Astrocyte of the spinal cord (primary cell): ENCODE data around the gene BLOC1S5.
A peak's percentile ranks its signal among the peaks of the same experiment; 100 is the strongest.

Experiments used
- DNase-seq: peaks from one replicate; pipeline ENCODE4 v3.0.0; 2011; ENCODE audit warnings: low read depth, low spot score
- H3K4me3 ChIP-seq: 2 replicates; pipeline ENCODE4 v1.5.1; 2011; ENCODE audit warnings: low read depth, mild to moderate bottlenecking, low read length, moderate library complexity
- CTCF ChIP-seq: IDR thresholded peaks from 2 replicates; pipeline ENCODE4 v1.5.1; 2012; ENCODE audit warnings: low read depth, mild to moderate bottlenecking, low read length, inconsistent platforms
- in situ Hi-C: cut with HindIII; loops from 2 replicates; pipeline ENCODE4 v1.10.0; 2017; ENCODE audit warnings: low sequenced_read_pairs

Gene BLOC1S5

DNA sequence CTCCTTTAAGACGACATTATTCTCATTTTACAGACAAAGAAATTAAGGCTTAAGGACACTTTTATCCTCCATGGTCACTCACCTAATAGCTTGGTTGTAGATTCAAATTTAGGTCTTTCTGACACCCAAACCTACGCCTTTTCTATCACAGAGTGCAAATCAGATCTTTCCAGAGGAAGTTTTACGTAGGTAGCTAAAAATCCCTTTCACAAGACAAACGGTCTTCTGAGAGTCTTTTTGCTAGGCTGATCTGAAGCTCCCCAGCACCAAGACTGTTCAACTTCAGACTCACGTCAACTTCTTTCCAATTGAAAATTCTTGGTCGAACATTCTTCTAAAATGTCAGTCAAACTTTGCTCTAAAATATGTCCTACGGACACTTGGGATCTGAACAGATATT lies 46.5 kb downstream of the BLOC1S5 start:
- no peak for TF ChIP-seq CTCF
- H3K4me3 ChIP-seq: no peak overlapping the region
- in situ Hi-C loops: no loop called here

DNA sequence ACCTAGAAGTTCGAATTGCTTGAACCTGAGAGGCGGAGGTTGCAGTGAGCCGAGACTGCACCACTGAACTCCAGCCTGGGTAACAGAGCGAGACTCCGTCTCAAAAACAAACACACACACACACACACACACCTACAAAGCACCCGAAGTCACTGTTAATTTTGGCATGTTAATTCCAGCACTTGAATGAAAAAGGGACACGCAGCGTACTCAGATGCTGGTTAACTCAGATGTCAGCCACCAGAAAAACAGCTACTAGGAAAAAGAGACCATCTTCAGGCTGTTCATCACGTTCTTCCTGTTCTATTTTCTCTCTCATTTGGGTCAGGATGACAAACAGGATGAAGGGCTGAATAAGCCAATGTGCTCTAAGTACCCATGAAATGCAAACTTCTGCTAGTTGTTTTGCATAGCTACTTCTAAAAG lies 46.9 kb downstream of the BLOC1S5 start:
- peak; percentile 47 for DNase-seq
- no peak for TF ChIP-seq CTCF
- peak overlapping the region; percentile 25 for H3K4me3 ChIP-seq
- in situ Hi-C loops: no loop called here

More for the DNA sequence above, 46.5 kb downstream of the BLOC1S5 start:
- no peak for DNase-seq

GRCh38 chr6:8014947-8015346 lies 49.2 kb downstream of the BLOC1S5 start:
- in situ Hi-C loops: no loop called here
- no peak for TF ChIP-seq CTCF
- no peak overlapping the region for H3K4me3 ChIP-seq
- no peak for DNase-seq

GRCh38 chr6:8013763-8014162 lies 50.4 kb downstream of the BLOC1S5 start:
- in situ Hi-C loops: no loop called here
- H3K4me3 ChIP-seq: no peak overlapping the region
- no peak for DNase-seq
- TF ChIP-seq CTCF: no peak

DNA sequence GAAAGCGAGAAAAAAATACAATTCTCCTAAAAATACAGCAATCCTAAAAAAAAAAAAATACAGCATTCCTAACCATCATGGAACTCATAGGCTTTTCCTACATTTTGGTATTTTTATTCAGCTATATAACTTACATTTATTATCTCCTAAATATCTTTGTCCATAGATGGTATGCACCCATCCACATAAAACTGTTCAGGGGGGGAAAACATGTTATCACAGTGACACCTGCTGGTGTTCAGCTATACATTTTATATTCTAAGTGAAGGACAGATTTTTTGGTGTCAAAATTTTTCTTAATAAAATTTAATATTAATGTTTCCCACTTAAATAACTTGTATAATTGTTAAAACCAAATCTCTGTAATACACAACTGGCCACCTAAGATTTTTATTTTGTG lies 58.0 kb downstream of the BLOC1S5 start:
- peak; percentile 47 for TF ChIP-seq CTCF
- peak; percentile 49 for DNase-seq
- in situ Hi-C loops: no loop called here
- no peak overlapping the region for H3K4me3 ChIP-seq

DNA sequence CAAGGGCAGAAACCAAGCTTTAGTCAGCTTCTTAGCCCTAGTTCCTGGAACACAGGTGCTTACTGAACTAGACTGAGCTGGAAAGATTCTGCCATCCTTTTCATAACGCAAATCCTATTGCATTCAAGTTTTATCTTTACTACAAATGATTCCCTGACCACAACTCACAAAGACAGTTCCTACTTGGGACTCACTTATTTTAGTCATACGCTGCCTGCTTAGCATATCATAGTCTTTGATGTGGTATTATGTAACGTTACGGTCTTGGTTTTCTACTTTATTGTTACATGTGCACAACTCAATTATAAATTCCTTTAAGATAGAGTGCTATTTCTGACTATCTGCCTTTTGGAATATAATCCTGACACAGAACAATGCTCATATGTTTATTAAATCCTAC lies 59.1 kb downstream of the BLOC1S5 start:
- TF ChIP-seq CTCF: no peak
- in situ Hi-C loops: no loop called here
- H3K4me3 ChIP-seq: no peak overlapping the region
- no peak for DNase-seq

DNA sequence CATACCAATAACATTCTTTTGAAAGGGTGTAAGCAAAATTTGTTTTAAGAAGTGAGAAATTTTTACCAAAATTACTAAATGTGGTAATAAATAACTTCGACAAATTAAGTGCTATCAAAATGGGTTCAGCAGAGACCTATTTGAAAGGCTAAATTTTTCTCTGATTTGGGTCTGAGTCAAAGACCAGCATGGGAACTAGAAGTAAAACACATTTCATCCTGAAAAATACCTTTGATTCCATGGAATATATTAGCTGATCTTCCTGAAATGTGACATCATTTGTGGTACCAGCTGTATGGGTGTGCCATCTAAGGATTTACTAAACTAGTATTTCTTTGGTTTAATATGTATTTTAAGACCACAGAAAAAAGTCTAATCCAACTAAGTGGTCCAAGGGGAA lies 63.6 kb downstream of the BLOC1S5 start:
- TF ChIP-seq CTCF: no peak
- no peak for DNase-seq
- no peak overlapping the region for H3K4me3 ChIP-seq
- in situ Hi-C loops: no loop called here
